ENCODE data around the gene ADH1B. TPM values are rescaled to one million over a fixed set of nuclear protein-coding genes. Genes with fewer than 3 reads are reported as not detected.

The ADH1B gene
- polyA plus RNA-seq, 3 donors: not detected

- Histone ChIP-seq H3K79me2 (ENCODE audit: insufficient read depth, low read length) (no peaks in the 10 kb centered on the region), H3K27me3 (ENCODE audit: control insufficient read depth in 2 of 2, insufficient read depth in 2 of 2, low read length in 2 of 2) (no peaks in the 10 kb centered on the region), H3K4me1 (ENCODE audit: control insufficient read depth in 1 of 2, insufficient read depth in 2 of 2, low read length in 2 of 2) (no peaks in the 10 kb centered on the region), H3K4me3 (replicated peaks in 1 of 3; ENCODE audit: low read depth in 2 of 3, low read length in 3 of 3) (no peak overlapping the region), H4K20me1 (ENCODE audit: insufficient read depth, low read length) (no peaks in the 10 kb centered on the region), H3K4me2 (replicated peaks; ENCODE audit: extremely low read depth, low read length, poor library complexity, severe bottlenecking) (no peak overlapping the region), H3K27ac (ENCODE audit: low read depth in 1 of 2, low read length in 2 of 2) (no peak overlapping the region), H3K36me3 (replicated peaks in 1 of 2; ENCODE audit: control insufficient read depth in 1 of 2, insufficient read depth in 2 of 2, low read length in 2 of 2) (no peaks in the 10 kb centered on the region), H2AFZ (ENCODE audit: insufficient read depth, low read depth, low read length, poor library complexity, severe bottlenecking) (no peak overlapping the region), H3K9me3 (replicated peaks in 1 of 2; ENCODE audit: control insufficient read depth in 1 of 2, insufficient read depth in 1 of 2, low read length in 2 of 2) (peaks cover 0 to 6% of the 10 kb centered on the region in 2 donors), H3K9ac (ENCODE audit: insufficient read depth, low read length, poor library complexity, severe bottlenecking) (no peak overlapping the region)
- Mint-ChIP-seq H3K4me1 (no peaks in the 10 kb centered on the region), H3K36me3 (no peaks in the 10 kb centered on the region), H3K4me3 (no peak overlapping the region), H3K9me3 (peaks cover 0 to 8% (median 2%) of the 10 kb centered on the region in 7 donors), H3K27ac (no peak overlapping the region), H3K27me3 (ENCODE audit: low read depth in 3 of 3) (no peaks in the 10 kb centered on the region)
- intact Hi-C loops (cut with micrococcal nuclease): no loop called here
- no CpG with 5 or more reads among the region's 1 CpG for WGBS (ENCODE audit: insufficient coverage)
- no peak for DNase-seq
- TF ChIP-seq CTCF (IDR thresholded peaks at IDR 0.05): no peak
Observed at GRCh38 chr4:99341426-99341825, 20.2 kb upstream of the ADH1B start.

- Mint-ChIP-seq H3K27me3 (ENCODE audit: low read depth in 3 of 3) (no peaks in the 10 kb centered on the region), H3K4me1 (no peaks in the 10 kb centered on the region), H3K36me3 (no peaks in the 10 kb centered on the region), H3K27ac (no peak overlapping the region), H3K9me3 (peaks cover 0 to 4% (median 2%) of the 10 kb centered on the region in 7 donors), H3K4me3 (no peak overlapping the region)
- Histone ChIP-seq H2AFZ (ENCODE audit: insufficient read depth, low read depth, low read length, poor library complexity, severe bottlenecking) (no peak overlapping the region), H3K9ac (ENCODE audit: insufficient read depth, low read length, poor library complexity, severe bottlenecking) (no peak overlapping the region), H3K4me3 (replicated peaks in 1 of 3; ENCODE audit: low read depth in 2 of 3, low read length in 3 of 3) (no peak overlapping the region), H3K79me2 (ENCODE audit: insufficient read depth, low read length) (no peaks in the 10 kb centered on the region), H3K9me3 (replicated peaks in 1 of 2; ENCODE audit: control insufficient read depth in 1 of 2, insufficient read depth in 1 of 2, low read length in 2 of 2) (peaks cover 0 to 2% of the 10 kb centered on the region in 2 donors), H4K20me1 (ENCODE audit: insufficient read depth, low read length) (no peaks in the 10 kb centered on the region), H3K27me3 (ENCODE audit: control insufficient read depth in 2 of 2, insufficient read depth in 2 of 2, low read length in 2 of 2) (no peaks in the 10 kb centered on the region), H3K27ac (ENCODE audit: low read depth in 1 of 2, low read length in 2 of 2) (no peak overlapping the region), H3K36me3 (replicated peaks in 1 of 2; ENCODE audit: control insufficient read depth in 1 of 2, insufficient read depth in 2 of 2, low read length in 2 of 2) (no peaks in the 10 kb centered on the region), H3K4me2 (replicated peaks; ENCODE audit: extremely low read depth, low read length, poor library complexity, severe bottlenecking) (no peak overlapping the region), H3K4me1 (ENCODE audit: control insufficient read depth in 1 of 2, insufficient read depth in 2 of 2, low read length in 2 of 2) (no peaks in the 10 kb centered on the region)
- intact Hi-C loops (cut with micrococcal nuclease): no loop called here
- WGBS (ENCODE audit: insufficient coverage): 100% methylated on average over 2 of the region's 3 CpGs
- DNase-seq: no peak
- TF ChIP-seq CTCF (IDR thresholded peaks at IDR 0.05): no peak
Observed at GRCh38 chr4:99339172-99339571, 18.0 kb upstream of the ADH1B start.

Measured in CD14-positive monocyte (primary cell).